OCI-M2 (cell line): Measurements from ENCODE around the gene STON1.
"Not testable (repeated sequence)": the region's sequence is repeated elsewhere in the genome, so short reads cannot be mapped to it uniquely, and the experiment has no call there.

Experiments used
- DNase-seq: peaks from one replicate; lab custom pipeline; 2025; ENCODE audit not compliant: unreplicated experiment; lab: John Stamatoyannopoulos, UW

STON1 gene

GRCh38 chr2:48614581-48614980 is 84.6 kb downstream of the STON1 start:
- not testable (repeated sequence) for DNase-seq

DNA sequence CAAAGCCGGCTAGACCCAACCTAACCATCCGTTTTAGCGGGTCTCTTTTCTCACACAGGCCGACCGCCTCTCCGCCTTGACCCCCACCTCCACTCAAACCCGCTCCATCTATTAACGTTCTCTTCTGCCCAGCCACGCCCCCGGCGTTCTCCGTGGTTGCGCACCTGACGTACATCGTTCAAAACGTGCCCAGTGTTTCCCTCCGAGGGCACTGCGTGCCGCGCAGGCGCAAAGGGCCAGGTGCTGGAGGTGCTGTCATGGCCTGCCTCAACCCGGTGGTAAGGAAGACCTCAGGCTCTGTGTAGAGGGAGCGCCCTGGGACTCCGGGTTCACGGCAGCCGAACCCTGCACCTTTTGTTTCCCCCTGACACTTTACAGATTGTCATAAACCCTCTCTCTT is 87.7 kb downstream of the STON1 start, which contains the start of gene GTF2A1L:
Gene GTF2A1L, plus strand, starts transcription at position 239 of the 400 bp plus-strand sequence. Its CDS starts 19 bp downstream, at position 258.
- no peak for DNase-seq

GRCh38 chr2:48619526-48619925 is 89.6 kb downstream of the STON1 start:
- DNase-seq, result no peak

DNA sequence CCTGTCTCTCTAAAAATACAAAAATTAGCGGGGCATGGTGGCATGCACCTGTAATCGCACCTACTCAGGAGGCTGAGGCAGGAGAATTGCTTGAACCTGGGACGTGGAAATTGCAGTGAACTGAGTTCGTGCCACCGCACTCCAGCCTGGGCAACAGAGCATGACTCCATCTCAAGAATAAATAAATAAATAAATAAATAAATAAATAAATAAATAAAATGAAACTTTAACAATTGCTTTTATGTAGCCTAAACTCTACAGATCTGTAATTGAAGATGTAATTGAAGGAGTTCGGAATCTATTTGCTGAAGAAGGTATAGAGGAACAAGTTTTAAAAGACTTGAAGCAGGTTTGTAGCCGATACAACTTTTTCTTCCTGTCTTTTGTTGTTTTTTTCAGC is 90.7 kb downstream of the STON1 start:
- DNase-seq, result no peak

DNA sequence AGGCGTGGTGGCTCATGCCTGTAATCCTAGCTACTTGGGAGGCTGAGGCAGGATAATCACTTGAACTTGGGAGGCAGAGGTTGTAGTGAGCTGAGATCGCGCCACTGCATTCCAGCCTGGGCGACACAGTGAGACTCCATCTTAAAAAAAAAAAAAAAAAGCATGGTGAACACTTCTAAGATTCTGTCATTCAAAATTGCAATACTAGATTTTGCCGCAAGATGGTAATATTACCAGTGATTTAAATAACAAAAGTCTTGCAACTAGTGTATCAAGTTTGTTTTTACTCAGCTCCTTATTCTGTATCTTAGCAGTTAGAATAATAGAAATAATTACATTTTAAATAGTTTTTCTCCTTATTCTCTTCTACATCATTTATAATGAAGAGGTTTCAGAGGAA is 92.7 kb downstream of the STON1 start:
- not testable (repeated sequence) for DNase-seq

DNA sequence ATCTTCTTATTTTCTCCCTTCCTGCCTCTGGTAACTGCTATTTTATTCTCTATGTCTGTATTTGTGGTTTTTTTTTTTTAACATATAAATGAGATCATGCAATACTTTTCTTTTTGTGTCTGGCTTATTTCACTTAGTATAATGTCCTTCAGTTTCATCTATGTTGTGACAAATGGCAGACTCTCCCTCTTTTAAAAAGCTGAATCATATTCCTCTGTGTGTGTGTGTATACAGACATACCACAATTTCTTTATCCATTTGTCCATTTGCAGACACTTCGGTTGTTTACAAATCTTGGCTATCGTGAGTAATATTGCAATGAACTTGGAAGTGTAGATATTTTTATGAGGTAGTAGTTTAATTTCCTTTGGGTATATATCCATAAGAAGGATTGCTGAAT is 94.7 kb downstream of the STON1 start:
- DNase-seq, result no peak

DNA sequence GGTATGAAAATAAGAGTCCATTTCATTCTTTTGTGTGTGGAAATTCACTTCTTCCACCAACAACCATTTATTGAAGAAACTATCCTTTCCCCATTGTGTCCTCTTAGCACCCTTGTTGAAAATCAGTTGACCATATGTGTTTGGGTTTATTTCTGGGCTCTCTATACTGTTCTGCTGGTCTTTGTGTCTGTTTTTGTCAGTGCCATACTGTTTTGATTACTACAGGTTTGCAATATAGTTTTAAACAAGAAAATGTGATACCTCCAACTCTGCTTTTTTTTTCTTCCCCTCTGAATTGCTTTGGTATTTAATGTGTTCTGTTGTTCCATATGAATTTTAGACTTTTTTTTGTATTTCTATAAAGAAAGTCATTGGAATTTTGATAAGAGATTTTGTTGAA is 96.1 kb downstream of the STON1 start:
- no peak for DNase-seq

GRCh38 chr2:48633143-48633542 is 103.2 kb downstream of the STON1 start:
- DNase-seq, result no peak

DNA sequence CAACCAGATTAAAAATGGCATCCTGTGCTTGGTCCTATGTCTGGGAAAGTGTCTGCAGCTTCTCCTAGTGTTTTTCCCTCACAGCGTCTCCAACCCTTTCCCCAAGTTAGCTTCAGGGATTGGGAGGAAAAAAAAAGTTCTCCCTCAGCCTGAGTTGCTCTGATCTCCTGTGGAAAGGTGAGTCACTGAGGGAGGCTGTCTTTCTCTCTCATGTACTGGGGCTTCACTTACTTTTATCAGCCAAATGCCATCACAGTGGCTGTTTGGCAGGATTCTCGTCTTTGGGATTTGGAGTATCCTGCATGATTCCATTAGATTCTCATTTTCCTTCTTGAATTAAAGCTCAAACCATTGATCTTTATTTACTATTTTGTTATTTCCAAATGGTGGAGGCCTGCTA is 105.8 kb downstream of the STON1 start:
- DNase-seq, result no peak

- no peak for DNase-seq
Observed at GRCh38 chr2:48638261-48638660, 108.3 kb downstream of the STON1 start.
